ENCODE measurements around the gene SSBP3.

- TF ChIP-seq POLR2A (IDR thresholded peaks at IDR 0.05; ENCODE audit: low read depth, low read length) = no peak
- TF ChIP-seq POLR2AphosphoS5 (IDR thresholded peaks at IDR 0.05; ENCODE audit: low read depth, low read length) = no peak
These were observed 142.5 kb downstream of the SSBP3 start for GRCh38 chr1:54263601-54264226.
